ENCODE measurements around the gene CPN1.

The CPN1 gene

GRCh38 chr10:100038561-100039071 is 43.1 kb downstream of the CPN1 start:
- H3K27ac ChIP-seq = no peak overlapping the region

GRCh38 chr10:100037758-100038315 is 43.8 kb downstream of the CPN1 start:
- H3K27ac ChIP-seq = no peak overlapping the region
- TF ChIP-seq CTCF (IDR thresholded peaks at IDR 0.05) = no peak
- no peak for TF ChIP-seq ZFX (IDR thresholded peaks at IDR 0.05; ENCODE audit: borderline replicate concordance)

More at GRCh38 chr10:100038561-100039071, 43.1 kb downstream of the CPN1 start:
- TF ChIP-seq ZFX (IDR thresholded peaks at IDR 0.05; ENCODE audit: borderline replicate concordance) (no peak), CTCF (IDR thresholded peaks at IDR 0.05) (no peak)

- no peak overlapping the region for H3K27ac ChIP-seq
- TF ChIP-seq ZFX (IDR thresholded peaks at IDR 0.05; ENCODE audit: borderline replicate concordance) = no peak
- TF ChIP-seq CTCF (IDR thresholded peaks at IDR 0.05) = no peak
Observed at GRCh38 chr10:100036850-100037249, 44.8 kb downstream of the CPN1 start.

- no peak overlapping the region for H3K27ac ChIP-seq
- no peak for TF ChIP-seq CTCF (IDR thresholded peaks at IDR 0.05)
Observed at GRCh38 chr10:100033766-100034418, 47.8 kb downstream of the CPN1 start.

- TF ChIP-seq ZFX (IDR thresholded peaks at IDR 0.05; ENCODE audit: borderline replicate concordance) (no peak), CTCF (IDR thresholded peaks at IDR 0.05) (no peak)
- no peak overlapping the region for H3K27ac ChIP-seq
Observed at GRCh38 chr10:100027416-100027815, 54.3 kb downstream of the CPN1 start.

- no peak overlapping the region for H3K27ac ChIP-seq
Observed at GRCh38 chr10:100025576-100025975, 56.1 kb downstream of the CPN1 start.

More at GRCh38 chr10:100025576-100025975, 56.1 kb downstream of the CPN1 start:
- TF ChIP-seq ZFX (IDR thresholded peaks at IDR 0.05; ENCODE audit: borderline replicate concordance) (no peak), CTCF (IDR thresholded peaks at IDR 0.05) (no peak)
